Activated effector memory CD4-positive, alpha-beta T cell treated with Interleukin-2 at 50 U/mL for 16 hours (primary cell): ENCODE data around the gene VPS13A.
A peak's percentile ranks its signal among the peaks of the same experiment; 100 is the strongest.
"Not testable (repeated sequence)": the region's sequence is repeated elsewhere in the genome, so short reads cannot be mapped to it uniquely, and the experiment has no call there.

Experiments
- DNase-seq: peaks from one replicate; pipeline ENCODE4 v3.0.0-alpha.2; 2020

The VPS13A gene

DNA sequence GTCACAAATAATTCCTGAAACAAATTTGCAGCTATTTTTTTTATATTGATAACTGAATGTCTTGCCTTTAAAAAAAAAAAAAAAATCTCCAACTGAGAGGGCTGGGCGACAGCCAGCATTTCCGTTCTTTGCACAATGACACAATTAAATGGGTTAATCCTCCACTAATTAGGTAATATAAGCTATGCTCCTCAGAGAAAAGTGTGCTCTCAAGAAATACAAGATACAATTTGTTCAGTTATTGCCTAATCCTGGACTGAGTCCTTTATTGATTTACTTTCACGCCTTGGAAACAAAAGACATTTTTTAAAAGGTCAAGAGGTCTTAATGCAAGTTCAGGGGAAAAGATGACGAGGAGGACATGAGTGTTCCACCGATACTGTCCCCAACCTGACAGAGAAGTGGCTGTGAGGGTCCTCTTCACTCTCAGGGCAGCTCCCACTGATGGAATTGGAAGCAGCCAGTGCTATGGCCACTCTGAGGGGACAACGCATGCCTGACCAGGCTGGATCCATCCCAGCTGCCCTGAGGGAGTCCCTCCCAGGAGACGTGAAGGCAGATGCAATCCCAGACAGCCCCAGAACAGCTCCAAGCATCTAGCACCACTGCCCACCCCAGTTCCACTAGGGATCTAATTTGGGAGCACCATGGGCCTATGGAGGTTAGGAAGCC, 250.1 kb downstream of the VPS13A start:
- no peak for DNase-seq

DNA sequence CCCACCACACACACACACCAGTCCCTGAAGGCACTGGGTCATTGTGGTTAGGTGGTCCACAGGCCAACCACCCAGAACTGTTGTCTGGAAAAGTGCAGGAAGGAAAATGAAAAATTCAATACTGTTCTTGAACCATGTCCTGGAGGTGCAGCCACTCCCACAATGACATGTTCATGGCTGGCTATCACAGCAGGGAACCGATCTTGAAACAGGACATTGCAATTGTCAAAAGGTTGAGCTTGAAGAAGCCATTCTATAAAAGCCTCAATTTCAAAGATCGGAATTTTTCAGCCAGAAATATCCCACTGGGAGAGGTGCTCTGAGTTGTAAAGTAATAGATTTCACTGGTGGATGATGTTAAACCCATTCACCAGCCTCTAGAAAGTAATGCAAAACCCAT, 252.6 kb downstream of the VPS13A start:
- no peak for DNase-seq

DNA sequence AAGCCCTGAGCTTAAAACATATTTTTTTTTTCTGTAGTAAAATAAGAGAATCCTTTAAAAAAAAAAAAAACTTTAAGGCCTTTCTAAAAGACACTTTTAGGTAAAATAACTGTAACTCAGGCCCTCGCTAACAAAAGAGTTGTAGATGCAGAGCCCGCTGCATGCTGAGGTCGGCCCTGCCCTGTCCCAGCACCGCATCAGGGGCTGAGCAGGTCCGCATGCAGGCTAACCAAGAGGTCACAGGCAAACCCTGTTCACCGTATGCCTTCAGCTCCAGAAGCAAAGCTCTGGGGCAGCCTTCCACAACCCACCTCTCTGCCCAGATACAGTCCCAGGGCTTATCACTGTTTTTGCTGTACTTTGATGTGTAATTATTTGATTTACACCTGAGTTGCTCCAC, 254.7 kb downstream of the VPS13A start:
- no peak for DNase-seq

DNA sequence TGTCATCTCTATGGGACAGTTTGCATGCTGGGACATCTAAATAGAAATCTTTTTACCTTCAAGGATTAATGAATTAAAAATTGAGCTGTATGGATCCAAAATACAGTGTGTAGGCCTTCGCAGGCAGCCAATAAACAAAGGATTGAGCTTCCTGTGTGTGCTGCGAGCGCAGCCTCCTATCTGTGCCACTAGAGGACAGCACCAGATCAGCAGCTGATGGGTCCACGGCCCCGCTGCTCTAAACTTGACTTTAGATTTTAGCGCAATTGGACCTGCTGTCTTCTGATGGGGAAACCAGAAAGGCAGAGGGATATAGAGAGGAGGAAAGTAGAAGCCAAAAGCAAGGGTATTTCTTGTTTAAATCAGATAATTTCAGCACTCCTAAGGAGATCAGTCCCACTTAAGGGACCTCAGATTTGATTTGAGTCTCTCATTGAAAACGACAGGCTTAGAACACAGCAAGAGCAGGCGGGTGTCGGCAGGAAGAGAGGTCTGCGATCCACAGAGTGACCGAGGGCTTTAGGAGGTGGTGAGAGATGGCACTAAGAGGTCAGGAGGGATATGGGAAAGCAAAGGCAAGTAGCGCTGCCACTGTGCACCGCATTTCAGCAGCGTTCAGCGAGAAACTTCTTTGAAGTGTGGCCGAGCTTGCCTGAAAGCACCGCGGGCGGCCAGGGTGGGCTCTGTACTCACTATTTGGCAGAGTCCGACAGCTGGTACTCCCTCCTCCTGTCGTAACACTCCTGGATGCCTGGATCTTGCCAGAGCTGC, 256.5 kb downstream of the VPS13A start:
- DNase-seq = peak; percentile 16

DNA sequence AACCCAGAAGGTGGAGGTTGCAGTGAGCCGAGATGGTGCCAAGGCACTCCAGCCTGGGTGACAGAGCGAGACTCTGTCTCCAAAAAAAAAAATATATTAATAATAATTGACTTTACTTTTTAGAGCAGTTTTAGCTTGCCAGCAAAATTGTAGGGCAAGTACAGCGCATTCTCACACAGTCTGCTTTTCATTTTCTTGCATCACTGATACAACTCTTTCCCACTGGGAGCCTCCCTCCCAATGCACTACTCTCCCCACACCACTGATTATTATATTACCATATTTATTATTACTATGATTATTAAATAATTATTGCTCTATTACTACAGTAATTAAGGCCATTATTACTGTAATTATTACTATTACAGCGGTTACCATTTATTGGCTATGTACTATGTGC, 257.9 kb downstream of the VPS13A start:
- DNase-seq = no peak

DNA sequence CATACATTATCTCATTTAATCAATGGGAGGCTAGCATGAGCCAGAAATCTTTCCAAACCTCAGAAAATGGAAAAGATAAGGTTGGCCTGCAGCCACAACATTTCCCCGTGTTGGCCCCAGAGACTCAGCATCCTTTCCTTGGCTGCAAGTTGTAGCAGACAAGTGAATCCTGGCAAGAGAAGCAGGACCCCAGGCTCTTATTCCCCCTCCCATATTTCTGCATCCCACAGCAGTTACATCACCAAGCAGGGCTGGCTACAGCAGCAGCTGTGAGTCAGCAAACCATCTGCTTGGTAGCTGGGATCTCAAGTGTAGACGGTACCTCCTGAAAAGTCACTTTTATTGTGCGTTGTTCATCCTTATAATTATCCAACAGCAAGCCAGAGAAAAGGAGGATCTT, 258.4 kb downstream of the VPS13A start:
- DNase-seq = no peak

DNA sequence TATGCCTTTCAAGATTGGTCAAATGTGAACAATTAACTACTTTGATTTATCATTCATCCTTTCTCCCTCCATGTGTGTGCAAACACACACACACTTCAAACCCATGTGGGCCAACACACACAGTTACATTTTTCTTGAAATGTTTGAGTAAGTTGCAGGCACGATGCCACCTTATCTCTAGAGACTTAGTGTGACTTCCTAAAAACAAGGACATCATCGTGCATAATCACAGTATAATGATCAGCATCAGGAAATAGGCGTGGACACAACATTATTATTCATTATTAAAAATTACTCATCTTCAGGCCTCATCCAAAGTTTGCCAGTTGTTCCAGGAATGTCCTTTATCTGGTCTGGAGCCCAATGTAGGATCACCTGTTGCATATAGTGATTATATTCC, 261.3 kb downstream of the VPS13A start:
- no peak for DNase-seq

DNA sequence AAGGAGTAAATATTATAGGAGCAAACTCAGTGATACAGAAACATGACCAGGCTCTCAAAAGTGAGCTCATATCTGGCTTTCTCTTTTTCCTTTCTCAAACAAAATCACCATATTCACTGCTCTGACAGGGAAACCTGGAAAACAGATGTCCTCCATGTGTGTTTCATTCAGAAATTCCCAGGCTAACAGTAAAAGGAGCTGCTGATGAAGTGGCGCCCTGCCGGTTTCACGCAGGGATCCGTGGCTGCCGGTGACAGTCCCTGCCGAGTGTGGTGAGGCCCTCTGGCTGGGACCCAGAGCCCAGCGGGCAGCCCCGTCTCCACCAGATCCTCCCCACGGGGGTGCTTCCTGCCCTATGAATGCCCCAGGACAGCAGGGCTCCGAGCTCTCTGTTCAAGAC, 262.7 kb downstream of the VPS13A start:
- DNase-seq = no peak

DNA sequence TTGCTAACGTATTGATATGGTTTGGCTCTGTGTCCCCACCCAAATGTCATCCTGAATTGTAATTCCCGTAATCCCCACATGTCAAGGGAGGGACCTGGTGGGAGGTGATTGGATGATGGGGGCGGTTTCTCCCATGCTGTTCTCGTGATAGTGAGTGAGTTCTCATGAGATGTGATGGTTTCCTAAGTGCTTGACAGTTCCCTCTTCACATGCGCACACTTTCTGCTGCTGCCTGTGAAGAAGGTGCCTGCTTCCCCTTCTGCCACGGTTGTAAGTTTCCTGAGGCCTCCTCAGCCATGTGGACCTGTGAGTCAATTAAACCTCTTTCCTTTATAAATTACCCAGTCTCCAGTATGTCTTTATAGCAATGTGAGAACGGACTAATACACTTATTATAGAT, 263.8 kb downstream of the VPS13A start:
- not testable (repeated sequence) for DNase-seq

DNA sequence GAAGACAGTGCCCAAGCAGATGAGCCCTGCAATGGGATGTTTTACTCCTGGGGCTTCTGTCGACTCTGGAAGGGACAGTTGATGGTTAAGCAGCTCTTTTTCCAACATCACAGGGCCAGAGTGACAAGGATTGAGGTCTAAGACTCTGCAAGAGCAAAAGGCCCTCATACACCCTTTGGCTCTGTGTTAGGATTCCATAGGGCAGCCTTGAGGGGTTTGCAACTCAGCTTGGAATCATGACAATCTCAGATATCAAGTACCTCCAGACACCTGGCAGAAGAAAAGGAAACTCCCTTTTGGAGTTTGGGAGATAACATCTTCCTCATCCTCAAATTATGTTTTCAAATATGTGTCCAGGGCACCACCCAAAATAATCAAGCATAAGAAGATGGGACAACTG, 265.1 kb downstream of the VPS13A start:
- no peak for DNase-seq

DNA sequence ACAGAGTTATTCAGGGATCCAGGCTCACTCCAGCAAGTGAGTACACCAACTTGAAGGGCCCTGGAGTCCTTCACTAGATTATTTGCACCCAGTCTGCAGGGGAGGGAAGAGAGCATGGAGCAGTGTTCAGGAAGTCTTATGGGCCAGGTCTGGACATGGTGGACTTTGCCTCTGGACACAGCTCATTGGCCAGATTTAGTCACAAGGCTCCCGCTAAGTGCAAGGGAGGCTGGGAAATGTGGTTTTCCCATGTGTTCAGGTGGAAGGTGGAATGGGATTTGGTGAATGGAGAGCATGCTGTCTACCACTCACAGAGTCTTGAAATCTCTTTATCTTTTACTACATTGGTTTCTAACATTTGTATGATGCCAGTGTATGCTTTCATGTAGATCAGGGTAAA, 270.3 kb downstream of the VPS13A start:
- DNase-seq = no peak

DNA sequence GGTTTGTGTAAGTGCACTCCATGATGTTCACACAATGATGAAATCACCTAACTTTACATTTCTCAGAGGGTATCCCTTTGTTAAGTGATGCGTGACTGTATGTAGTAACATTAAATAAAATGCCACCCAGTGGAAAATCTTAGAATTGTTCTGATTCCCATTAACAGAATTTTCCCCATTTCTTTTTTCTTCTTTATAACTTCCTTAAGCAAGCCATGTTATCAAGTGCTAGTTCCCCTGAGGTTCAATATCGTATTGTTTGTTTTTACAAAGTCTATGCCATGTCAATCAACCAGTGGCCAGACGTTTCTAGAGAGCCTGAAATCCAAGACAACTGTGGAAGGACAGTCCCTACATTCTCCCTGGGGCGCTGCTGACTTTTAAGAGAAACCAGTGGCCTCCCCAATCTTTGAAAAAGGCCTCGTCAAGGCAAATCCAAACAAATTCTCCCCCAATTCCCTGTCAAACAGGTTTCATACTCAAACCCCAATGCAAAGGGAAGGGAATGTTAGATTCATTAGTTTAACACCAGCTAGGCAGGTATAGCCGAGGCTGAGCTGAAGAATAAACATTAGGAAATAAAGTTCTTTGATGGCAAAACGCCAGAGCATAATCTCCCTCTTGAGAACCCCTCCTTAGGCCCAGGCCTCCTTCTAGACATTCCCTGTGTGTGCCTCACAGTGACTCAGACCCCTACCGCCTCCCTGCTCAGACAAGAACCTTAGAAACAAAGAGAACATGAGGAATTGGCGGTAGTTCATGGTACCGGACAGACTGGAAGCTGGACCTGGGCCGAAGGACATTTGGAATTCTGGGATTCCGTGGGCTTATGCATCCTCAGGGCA, 272.1 kb downstream of the VPS13A start:
- no peak for DNase-seq

DNA sequence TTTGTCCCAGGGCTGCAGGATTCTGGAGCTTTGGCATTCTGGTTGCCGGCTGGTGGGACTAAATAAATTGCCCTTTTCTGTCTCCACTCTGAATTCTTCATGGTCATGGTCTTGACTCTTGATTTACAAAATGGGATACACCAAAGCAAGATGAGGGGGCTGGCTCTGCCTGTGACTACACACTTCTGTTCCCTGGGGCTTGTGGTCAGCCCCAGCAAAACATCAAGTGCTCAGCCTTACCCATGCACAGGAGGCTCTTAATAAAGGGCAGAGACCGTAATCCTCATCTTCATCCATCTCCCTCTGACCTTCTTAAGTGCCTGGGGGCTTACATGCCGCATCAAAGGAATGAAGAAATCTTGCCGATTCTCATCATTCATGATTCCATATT, 272.7 kb downstream of the VPS13A start:
- no peak for DNase-seq

DNA sequence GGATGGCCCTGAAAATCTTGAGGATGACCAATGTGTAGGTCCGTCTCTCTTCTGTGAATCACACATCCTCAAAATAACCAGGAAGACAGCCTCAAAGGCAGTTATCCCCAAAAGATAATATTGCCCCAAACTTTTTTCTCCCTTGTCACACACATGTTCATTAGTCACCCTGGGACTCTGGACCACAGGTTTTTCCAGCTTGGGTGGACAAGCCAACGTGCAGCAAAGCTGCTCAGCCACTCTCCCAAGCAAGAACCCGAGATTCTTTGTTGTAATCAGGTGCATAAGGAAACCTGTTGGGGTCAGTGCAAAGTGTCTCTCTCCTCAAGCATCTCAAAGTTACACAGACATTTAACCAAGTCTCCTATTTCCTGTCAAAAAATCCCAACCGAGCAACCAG, 274.2 kb downstream of the VPS13A start:
- DNase-seq = no peak

DNA sequence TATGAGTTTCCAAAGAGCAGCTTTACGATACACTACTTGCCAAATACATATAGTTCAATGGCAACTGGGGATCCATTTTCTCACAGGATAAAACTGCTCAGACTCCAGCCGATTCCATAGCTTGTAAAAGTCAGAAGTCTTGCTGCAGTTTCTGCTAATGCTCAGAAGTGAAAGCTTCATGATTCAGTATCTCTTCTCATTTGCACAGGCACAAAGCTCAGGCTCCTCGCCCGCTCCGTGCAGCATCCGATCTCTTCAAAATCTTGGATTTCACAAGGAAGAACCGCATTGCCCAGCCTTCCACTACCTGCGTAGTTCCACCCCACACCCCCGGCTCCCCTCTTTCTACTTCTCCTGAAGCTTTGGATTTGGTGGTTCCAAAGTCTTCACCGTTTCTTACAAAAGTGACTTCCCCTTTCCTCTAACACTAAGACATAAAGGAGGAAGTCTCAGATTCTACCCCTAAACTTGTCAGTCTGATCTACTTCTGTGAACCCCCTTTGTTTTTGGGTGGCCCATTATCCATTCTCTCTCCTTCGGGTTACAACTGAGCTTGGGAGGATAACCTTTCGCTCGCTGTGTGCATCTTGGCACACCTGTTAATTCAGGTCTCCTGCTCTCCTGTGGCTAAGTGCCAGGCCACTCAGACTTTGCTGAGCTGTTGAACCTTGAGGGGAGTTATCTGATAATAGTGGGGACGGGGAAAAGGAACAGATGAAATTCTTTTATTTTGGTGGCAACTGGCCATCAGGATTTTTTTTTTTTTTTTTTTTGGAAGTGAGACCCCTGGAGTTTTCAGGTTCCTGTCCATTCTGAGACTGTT, 276.7 kb downstream of the VPS13A start:
- no peak for DNase-seq

DNA sequence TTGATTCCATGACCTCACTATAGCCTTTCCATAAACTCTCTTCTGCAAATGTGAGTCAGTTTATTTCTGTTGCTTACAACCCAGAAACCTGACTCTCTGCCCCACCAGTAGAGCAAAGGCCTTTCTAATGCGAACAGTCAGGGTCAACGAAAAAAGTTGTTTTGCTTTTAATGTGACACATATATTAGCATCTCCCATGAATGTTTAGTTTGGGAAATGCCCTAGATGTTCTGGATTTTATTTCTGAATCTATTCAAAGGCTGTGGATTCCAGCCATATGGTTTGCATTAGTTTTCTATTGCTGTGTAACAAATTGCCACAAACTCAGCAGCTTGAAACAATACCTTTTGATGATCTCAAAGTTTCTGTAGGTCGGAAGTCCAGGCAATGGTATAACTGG, 277.3 kb downstream of the VPS13A start:
- DNase-seq = no peak

DNA sequence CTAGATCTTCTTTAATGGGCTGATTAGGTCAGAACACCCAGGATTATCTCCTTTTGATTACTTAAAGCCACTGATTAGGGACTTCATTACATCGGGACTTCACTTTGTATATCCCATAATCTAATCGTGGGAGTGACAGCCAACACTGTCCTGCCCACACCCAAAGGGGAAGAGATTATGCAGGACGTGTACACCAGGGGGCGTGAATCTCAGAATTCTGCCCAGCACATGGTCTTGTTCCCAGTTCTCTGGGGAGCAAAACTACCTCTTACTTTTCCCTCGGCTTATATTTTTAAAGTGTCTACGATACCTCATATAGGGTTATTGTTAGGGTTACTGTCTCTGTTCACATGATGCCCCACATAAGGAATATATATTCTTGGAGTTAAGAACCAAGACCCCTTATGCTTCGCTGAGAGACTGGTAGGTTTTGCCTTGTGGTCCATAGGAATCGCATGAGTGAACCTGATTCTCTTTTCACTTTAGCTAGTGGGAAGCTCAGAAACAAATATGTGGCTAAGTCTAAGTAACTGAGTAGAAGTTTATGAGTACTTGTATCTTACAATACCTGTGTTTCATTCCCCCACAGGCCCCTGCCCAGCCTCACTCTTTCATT, 278.1 kb downstream of the VPS13A start:
- no peak for DNase-seq

DNA sequence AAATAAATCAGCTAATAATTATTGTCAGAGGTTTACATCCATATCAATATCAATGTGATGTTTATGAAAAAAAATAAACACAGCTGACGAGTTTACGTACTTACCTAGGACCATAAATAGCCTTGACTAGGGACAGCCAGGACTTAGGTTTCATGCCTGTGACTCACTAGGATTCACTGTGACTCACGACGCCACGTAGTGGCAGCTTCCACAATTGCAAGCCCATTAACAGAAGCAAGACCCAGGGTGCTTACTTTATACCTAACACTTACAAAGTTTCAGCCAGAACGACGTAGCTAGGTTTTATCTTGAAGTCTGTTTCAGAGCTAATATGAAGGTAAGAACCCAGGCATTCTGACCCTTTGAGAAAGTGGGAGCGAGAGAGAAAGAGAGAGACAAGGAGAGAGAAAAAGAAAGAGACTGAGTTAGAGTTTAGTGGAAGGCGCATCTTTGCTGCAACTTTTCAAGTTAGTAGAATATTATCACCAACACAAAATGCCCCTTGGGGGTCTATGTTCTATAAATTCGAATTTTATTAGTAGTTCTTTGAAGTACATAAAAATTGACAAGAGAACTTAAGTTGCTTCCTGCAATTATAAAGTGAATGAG, 279.6 kb downstream of the VPS13A start:
- DNase-seq = peak; percentile 68

DNA sequence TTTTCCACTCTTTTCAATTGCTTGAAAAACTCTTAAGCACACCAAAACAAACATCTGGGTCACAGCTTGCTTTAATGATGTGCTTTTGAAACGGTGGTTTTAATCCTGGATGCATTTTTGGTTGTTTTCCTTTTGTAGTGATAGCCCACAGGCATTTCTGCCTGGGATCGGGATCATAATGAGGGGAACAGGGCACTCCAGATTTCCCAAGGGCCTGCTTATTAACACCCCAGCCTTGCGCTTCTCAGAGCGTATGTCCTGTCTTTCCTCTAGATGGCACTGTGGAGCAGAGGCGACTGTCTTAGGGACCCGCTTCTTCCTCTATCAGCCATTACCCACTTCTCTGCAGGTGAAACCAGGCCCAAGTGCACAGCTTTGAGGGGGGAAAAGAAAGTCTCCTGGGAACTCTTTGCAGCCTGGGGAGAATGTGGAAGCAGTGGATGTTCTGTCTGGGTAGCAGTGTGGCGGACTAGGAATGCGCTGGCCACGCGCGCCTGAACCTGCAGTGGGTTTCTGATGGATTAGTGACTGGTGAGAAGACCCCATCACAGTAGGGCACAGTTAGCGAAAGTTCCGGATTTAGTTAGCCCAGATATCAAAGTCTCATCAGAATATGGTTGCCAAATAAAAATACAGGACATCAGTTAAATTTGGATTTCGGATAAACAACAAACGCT, 280.7 kb downstream of the VPS13A start:
- DNase-seq = peak; percentile 40

DNA sequence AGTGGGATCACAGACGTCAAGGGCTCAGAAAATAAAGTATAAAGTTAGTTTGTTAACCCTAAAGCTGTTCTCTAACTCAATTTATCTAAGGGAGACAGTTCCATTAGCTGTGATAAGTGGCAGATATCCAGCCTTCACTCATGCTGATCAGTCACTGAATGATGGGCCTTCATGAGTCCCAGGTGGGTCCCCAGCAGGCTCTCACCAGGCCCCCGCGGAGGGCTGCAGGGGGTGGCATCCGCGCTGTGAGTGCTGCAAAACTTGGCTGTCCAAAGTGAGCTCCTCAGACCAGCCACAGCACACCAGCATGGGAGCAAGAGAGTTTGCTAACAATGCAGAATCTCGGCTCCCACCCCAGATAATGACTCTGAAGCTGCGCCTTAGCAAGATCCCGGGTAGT, 283.6 kb downstream of the VPS13A start:
- DNase-seq = no peak

DNA sequence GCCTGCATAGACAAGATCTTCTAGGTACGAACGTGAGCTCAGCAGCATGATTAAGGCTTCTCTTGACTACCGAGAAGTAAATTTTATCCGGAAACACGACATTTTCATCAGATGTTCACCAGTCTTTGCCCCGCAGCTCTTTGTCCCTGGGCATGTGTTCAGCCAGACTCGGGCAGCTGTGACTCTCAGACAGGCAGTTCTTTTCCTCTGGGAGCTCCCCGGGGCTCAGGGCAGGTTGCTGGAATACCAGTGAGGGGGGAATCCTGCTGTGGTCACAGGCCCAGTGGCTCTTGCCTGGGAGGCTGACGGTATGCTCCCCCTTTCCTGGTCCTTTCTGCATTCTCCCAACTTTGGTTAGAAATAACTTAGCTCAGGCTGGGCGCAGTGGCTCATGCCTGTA, 284.7 kb downstream of the VPS13A start:
- no peak for DNase-seq
